Muscle layer of colon (tissue), 2 donors: ENCODE measurements around the gene ARF5.

Experiments used
- H3K27ac ChIP-seq: one replicate; pipeline ENCODE4 v1.7.0; 2013; ENCODE audit warnings: low read depth, mild to moderate bottlenecking, low read length, moderate library complexity
- H3K27me3 ChIP-seq, 2 donors: one replicate each; pipeline ENCODE4 v1.7.0; 2013; ENCODE audit warnings: low read length in 2 of 2, mild to moderate bottlenecking in 2 of 2; ENCODE audit not compliant: insufficient read depth in 2 of 2, control insufficient read depth in 1 of 2
- H3K36me3 ChIP-seq: one replicate; pipeline ENCODE4 v1.7.0; 2013; ENCODE audit warnings: mild to moderate bottlenecking, low read length; ENCODE audit not compliant: insufficient read depth
- H3K4me1 ChIP-seq: one replicate; pipeline ENCODE4 v1.7.0; 2013; ENCODE audit warnings: mild to moderate bottlenecking, low read length; ENCODE audit not compliant: insufficient read depth
- H3K4me3 ChIP-seq, 2 donors: one replicate each; pipeline ENCODE4 v1.7.0; 2013; ENCODE audit warnings: low read length in 2 of 2, low read depth in 1 of 2, mild to moderate bottlenecking in 1 of 2, moderate library complexity in 1 of 2
- H3K9ac ChIP-seq: one replicate; pipeline ENCODE4 v1.7.0; 2013; ENCODE audit warnings: low read length
- H3K9me3 ChIP-seq: one replicate; pipeline ENCODE4 v1.7.0; 2013; ENCODE audit warnings: mild to moderate bottlenecking, low read length
- donor health status: abdominal sarcoma.
- donor health status: Adenocarcinoma of cecum.

ARF5 gene

GRCh38 chr7:127591189-127591588 lies 3.0 kb downstream of the ARF5 start:
- H3K27ac ChIP-seq: no peak overlapping the region
- peaks cover 19% of the 10 kb centered on the region for H3K4me1 ChIP-seq
- H3K36me3 ChIP-seq: peaks cover 19% of the 10 kb centered on the region
- no peaks in the 10 kb centered on the region for H3K9me3 ChIP-seq
- no peaks in the 10 kb centered on the region for H3K27me3 ChIP-seq
- H3K9ac ChIP-seq: no peak overlapping the region
- H3K4me3 ChIP-seq: no peak overlapping the region

GRCh38 chr7:127591591-127591990 lies 3.4 kb downstream of the ARF5 start:
- Histone ChIP-seq H3K4me3 (no peak overlapping the region), H3K36me3 (peaks cover 19% of the 10 kb centered on the region), H3K9me3 (no peaks in the 10 kb centered on the region), H3K27me3 (no peaks in the 10 kb centered on the region), H3K4me1 (peaks cover 17% of the 10 kb centered on the region), H3K9ac (no peak overlapping the region), H3K27ac (no peak overlapping the region)

- H3K9ac ChIP-seq: no peak overlapping the region
- H3K36me3 ChIP-seq: peaks cover 19% of the 10 kb centered on the region
- H3K27me3 ChIP-seq: no peaks in the 10 kb centered on the region
- H3K27ac ChIP-seq: no peak overlapping the region
- no peak overlapping the region for H3K4me3 ChIP-seq
- peaks cover 14% of the 10 kb centered on the region for H3K4me1 ChIP-seq
- H3K9me3 ChIP-seq: no peaks in the 10 kb centered on the region
Observed at GRCh38 chr7:127592550-127592949, 4.3 kb downstream of the ARF5 start.

GRCh38 chr7:127594490-127594889 lies 6.3 kb downstream of the ARF5 start:
- peaks cover 6% of the 10 kb centered on the region for H3K4me1 ChIP-seq
- H3K9me3 ChIP-seq: no peaks in the 10 kb centered on the region
- H3K27ac ChIP-seq: no peak overlapping the region
- H3K9ac ChIP-seq: no peak overlapping the region
- H3K36me3 ChIP-seq: peaks cover 19% of the 10 kb centered on the region
- no peaks in the 10 kb centered on the region for H3K27me3 ChIP-seq
- no peak overlapping the region for H3K4me3 ChIP-seq

- Histone ChIP-seq H3K4me1 (no peaks in the 10 kb centered on the region), H3K9me3 (no peaks in the 10 kb centered on the region), H3K27me3 (no peaks in the 10 kb centered on the region), H3K36me3 (peaks cover 13% of the 10 kb centered on the region), H3K4me3 (no peak overlapping the region), H3K27ac (no peak overlapping the region), H3K9ac (no peak overlapping the region)
Observed at GRCh38 chr7:127595737-127596136, 7.5 kb downstream of the ARF5 start.

- no peaks in the 10 kb centered on the region for H3K27me3 ChIP-seq
- H3K9ac ChIP-seq: no peak overlapping the region
- H3K36me3 ChIP-seq: no peaks in the 10 kb centered on the region
- H3K4me1 ChIP-seq: no peaks in the 10 kb centered on the region
- no peaks in the 10 kb centered on the region for H3K9me3 ChIP-seq
- no peak overlapping the region for H3K27ac ChIP-seq
- H3K4me3 ChIP-seq: no peak overlapping the region
Observed at GRCh38 chr7:127598318-127598717, 10.1 kb downstream of the ARF5 start.

- H3K27me3 ChIP-seq: no peaks in the 10 kb centered on the region
Observed at GRCh38 chr7:127600885-127601284, 12.7 kb downstream of the ARF5 start.

GRCh38 chr7:127608446-127608845 lies 20.2 kb downstream of the ARF5 start:
- Histone ChIP-seq H3K9ac (no peak overlapping the region), H3K9me3 (no peaks in the 10 kb centered on the region), H3K4me3 (no peak overlapping the region), H3K27ac (no peak overlapping the region), H3K4me1 (no peaks in the 10 kb centered on the region), H3K36me3 (no peaks in the 10 kb centered on the region), H3K27me3 (no peaks in the 10 kb centered on the region)

More at GRCh38 chr7:127600885-127601284, 12.7 kb downstream of the ARF5 start:
- no peak overlapping the region for H3K9ac ChIP-seq
- no peak overlapping the region for H3K27ac ChIP-seq
- H3K9me3 ChIP-seq: no peaks in the 10 kb centered on the region
- no peaks in the 10 kb centered on the region for H3K36me3 ChIP-seq
- no peaks in the 10 kb centered on the region for H3K4me1 ChIP-seq
- H3K4me3 ChIP-seq: no peak overlapping the region

- Histone ChIP-seq H3K27me3 (no peaks in the 10 kb centered on the region), H3K4me3 (no peak overlapping the region), H3K9me3 (no peaks in the 10 kb centered on the region)
Observed at GRCh38 chr7:127609297-127609696, 21.1 kb downstream of the ARF5 start.

GRCh38 chr7:127612263-127612662 lies 24.1 kb downstream of the ARF5 start:
- peaks cover 0 to 11% of the 10 kb centered on the region in 2 donors for H3K27me3 ChIP-seq
- no peaks in the 10 kb centered on the region for H3K9me3 ChIP-seq
- no peaks in the 10 kb centered on the region for H3K36me3 ChIP-seq
- no peak overlapping the region for H3K9ac ChIP-seq
- H3K27ac ChIP-seq: no peak overlapping the region
- no peak overlapping the region for H3K4me3 ChIP-seq
- H3K4me1 ChIP-seq: no peaks in the 10 kb centered on the region

More at GRCh38 chr7:127609297-127609696, 21.1 kb downstream of the ARF5 start:
- H3K36me3 ChIP-seq: no peaks in the 10 kb centered on the region
- H3K9ac ChIP-seq: no peak overlapping the region
- H3K27ac ChIP-seq: no peak overlapping the region
- no peaks in the 10 kb centered on the region for H3K4me1 ChIP-seq

- no peaks in the 10 kb centered on the region for H3K4me1 ChIP-seq
- H3K9ac ChIP-seq: no peak overlapping the region
- H3K36me3 ChIP-seq: no peaks in the 10 kb centered on the region
- no peak overlapping the region for H3K27ac ChIP-seq
- H3K27me3 ChIP-seq: peaks cover 0 to 19% of the 10 kb centered on the region in 2 donors
- no peaks in the 10 kb centered on the region for H3K9me3 ChIP-seq
- H3K4me3 ChIP-seq: no peak overlapping the region
Observed at GRCh38 chr7:127616724-127617123, 28.5 kb downstream of the ARF5 start.

GRCh38 chr7:127618042-127618441 lies 29.8 kb downstream of the ARF5 start, which contains the start of gene PAX4:
TSS of gene PAX4 (minus strand) at chr7:127618142. CDS start at chr7:127615928, 2,214 bp downstream.
- no peak within 1 kb of the TSS for H3K4me3 ChIP-seq
- H3K36me3 ChIP-seq: no peaks in the 10 kb centered on the region
- no peak within 1 kb of the TSS for H3K9ac ChIP-seq
- H3K4me1 ChIP-seq: no peaks in the 10 kb centered on the region
- H3K27ac ChIP-seq: no peak within 1 kb of the TSS
- H3K27me3 ChIP-seq: peaks cover 0 to 19% of the 10 kb centered on the region in 2 donors
- H3K9me3 ChIP-seq: no peaks in the 10 kb centered on the region
